ENCODE results near the gene CFAP126.

DNA sequence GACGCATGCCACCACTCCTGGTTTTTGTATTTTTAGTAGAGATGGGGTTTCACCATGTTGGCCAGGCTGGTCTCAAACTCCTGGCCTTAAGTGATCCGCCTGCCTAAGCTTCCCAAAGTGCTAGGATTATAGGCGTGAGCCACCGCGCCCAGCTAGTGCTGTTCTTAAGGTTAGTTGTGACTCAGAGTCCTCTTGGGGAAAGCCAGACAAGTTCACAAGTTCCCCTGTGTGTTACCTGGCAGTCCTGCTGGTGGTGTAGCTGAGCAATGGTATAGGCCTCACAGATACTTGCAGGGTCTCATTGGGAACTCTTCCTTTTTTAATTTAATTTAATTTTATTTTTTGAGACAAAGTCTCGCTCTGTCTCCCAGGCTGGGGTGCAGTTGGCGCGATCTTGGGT lies 10.6 kb downstream of the CFAP126 start:
- TF ChIP-seq, protein P1, sequence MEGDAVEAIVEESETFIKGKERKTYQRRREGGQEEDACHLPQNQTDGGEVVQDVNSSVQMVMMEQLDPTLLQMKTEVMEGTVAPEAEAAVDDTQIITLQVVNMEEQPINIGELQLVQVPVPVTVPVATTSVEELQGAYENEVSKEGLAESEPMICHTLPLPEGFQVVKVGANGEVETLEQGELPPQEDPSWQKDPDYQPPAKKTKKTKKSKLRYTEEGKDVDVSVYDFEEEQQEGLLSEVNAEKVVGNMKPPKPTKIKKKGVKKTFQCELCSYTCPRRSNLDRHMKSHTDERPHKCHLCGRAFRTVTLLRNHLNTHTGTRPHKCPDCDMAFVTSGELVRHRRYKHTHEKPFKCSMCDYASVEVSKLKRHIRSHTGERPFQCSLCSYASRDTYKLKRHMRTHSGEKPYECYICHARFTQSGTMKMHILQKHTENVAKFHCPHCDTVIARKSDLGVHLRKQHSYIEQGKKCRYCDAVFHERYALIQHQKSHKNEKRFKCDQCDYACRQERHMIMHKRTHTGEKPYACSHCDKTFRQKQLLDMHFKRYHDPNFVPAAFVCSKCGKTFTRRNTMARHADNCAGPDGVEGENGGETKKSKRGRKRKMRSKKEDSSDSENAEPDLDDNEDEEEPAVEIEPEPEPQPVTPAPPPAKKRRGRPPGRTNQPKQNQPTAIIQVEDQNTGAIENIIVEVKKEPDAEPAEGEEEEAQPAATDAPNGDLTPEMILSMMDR (tag by site-specific recombination; IDR thresholded peaks at IDR 0.05) = no peak
- TF ChIP-seq ZNF510 (tag by site-specific recombination; IDR thresholded peaks at IDR 0.05; ENCODE audit: insufficient replicate concordance) (no peak), HOXA7 (CRISPR knock-in tag; IDR thresholded peaks at IDR 0.05; ENCODE audit: borderline replicate concordance) (no peak), SETDB1 (IDR thresholded peaks at IDR 0.05; ENCODE audit: insufficient read length, low read length) (no peak), ZNF19 (tag by site-specific recombination; IDR thresholded peaks at IDR 0.05; ENCODE audit: low read depth) (no peak), ZNF473 (tag by site-specific recombination; IDR thresholded peaks at IDR 0.05) (no peak)
- TF ChIP-seq, protein P2, sequence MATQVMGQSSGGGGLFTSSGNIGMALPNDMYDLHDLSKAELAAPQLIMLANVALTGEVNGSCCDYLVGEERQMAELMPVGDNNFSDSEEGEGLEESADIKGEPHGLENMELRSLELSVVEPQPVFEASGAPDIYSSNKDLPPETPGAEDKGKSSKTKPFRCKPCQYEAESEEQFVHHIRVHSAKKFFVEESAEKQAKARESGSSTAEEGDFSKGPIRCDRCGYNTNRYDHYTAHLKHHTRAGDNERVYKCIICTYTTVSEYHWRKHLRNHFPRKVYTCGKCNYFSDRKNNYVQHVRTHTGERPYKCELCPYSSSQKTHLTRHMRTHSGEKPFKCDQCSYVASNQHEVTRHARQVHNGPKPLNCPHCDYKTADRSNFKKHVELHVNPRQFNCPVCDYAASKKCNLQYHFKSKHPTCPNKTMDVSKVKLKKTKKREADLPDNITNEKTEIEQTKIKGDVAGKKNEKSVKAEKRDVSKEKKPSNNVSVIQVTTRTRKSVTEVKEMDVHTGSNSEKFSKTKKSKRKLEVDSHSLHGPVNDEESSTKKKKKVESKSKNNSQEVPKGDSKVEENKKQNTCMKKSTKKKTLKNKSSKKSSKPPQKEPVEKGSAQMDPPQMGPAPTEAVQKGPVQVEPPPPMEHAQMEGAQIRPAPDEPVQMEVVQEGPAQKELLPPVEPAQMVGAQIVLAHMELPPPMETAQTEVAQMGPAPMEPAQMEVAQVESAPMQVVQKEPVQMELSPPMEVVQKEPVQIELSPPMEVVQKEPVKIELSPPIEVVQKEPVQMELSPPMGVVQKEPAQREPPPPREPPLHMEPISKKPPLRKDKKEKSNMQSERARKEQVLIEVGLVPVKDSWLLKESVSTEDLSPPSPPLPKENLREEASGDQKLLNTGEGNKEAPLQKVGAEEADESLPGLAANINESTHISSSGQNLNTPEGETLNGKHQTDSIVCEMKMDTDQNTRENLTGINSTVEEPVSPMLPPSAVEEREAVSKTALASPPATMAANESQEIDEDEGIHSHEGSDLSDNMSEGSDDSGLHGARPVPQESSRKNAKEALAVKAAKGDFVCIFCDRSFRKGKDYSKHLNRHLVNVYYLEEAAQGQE (tag by site-specific recombination; IDR thresholded peaks at IDR 0.05) = no peak
- TF ChIP-seq, protein P3, sequence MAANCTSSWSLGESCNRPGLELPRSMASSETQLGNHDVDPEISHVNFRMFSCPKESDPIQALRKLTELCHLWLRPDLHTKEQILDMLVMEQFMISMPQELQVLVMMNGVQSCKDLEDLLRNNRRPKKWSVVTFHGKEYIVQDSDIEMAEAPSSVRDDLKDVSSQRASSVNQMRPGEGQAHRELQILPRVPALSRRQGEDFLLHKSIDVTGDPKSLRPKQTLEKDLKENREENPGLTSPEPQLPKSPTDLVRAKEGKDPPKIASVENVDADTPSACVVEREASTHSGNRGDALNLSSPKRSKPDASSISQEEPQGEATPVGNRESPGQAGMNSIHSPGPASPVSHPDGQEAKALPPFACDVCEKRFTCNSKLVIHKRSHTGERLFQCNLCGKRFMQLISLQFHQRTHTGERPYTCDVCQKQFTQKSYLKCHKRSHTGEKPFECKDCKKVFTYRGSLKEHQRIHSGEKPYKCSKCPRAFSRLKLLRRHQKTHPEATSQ (tag by site-specific recombination; IDR thresholded peaks at IDR 0.05) = no peak
- TF ChIP-seq, protein P4, sequence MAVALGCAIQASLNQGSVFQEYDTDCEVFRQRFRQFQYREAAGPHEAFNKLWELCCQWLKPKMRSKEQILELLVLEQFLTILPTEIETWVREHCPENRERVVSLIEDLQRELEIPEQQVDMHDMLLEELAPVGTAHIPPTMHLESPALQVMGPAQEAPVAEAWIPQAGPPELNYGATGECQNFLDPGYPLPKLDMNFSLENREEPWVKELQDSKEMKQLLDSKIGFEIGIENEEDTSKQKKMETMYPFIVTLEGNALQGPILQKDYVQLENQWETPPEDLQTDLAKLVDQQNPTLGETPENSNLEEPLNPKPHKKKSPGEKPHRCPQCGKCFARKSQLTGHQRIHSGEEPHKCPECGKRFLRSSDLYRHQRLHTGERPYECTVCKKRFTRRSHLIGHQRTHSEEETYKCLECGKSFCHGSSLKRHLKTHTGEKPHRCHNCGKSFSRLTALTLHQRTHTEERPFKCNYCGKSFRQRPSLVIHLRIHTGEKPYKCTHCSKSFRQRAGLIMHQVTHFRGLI (tag by site-specific recombination; IDR thresholded peaks at IDR 0.05) = no peak
- TF ChIP-seq, protein P5, sequence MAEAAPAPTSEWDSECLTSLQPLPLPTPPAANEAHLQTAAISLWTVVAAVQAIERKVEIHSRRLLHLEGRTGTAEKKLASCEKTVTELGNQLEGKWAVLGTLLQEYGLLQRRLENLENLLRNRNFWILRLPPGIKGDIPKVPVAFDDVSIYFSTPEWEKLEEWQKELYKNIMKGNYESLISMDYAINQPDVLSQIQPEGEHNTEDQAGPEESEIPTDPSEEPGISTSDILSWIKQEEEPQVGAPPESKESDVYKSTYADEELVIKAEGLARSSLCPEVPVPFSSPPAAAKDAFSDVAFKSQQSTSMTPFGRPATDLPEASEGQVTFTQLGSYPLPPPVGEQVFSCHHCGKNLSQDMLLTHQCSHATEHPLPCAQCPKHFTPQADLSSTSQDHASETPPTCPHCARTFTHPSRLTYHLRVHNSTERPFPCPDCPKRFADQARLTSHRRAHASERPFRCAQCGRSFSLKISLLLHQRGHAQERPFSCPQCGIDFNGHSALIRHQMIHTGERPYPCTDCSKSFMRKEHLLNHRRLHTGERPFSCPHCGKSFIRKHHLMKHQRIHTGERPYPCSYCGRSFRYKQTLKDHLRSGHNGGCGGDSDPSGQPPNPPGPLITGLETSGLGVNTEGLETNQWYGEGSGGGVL (tag by site-specific recombination; IDR thresholded peaks at IDR 0.05) = no peak
